Naive thymus-derived CD8-positive, alpha-beta T cell (primary cell): ENCODE data around the gene TENT4A. TPM values are rescaled to one million over a fixed set of nuclear protein-coding genes. Genes with fewer than 3 reads are reported as not detected.

Experiments
- ATAC-seq, 2 donors: fragments of 150-1000 bp; cut with Tn5 transposase in 1 of 2; sonication (Bioruptor Pico), chemical (Tn5 transposase) in 1 of 2; 1 replicate in 1 of 2; 2 replicates in 1 of 2; pipeline ENCODE4 v1.10.0; 2021; ENCODE audit warnings: mild to moderate bottlenecking in 2 of 2, moderate library complexity in 2 of 2
- POLR2A ChIA-PET: fragments of 350-600 bp; sonication (Branson Sonifier 250); formaldehyde crosslinking; loops from one replicate; lab custom pipeline; 2021; ENCODE audit warnings: antibody characterized with exemption; lab: Charles Lee
- DNase-seq, 10 donors: peaks; one replicate each; pipeline versions ENCODE4 v3.0.0 to v3.0.0-alpha.2; 2020 to 2022
- H3K27ac Mint-ChIP-seq, 10 donors: one replicate each; pipeline ENCODE4 v1.8.0; 2020 to 2022; ENCODE audit warnings: mild to moderate bottlenecking in 10 of 10, mixed read lengths in 10 of 10, moderate library complexity in 4 of 10, inconsistent platforms in 1 of 10
- H3K27me3 Mint-ChIP-seq, 5 donors: one replicate each; pipeline ENCODE4 v1.8.0; 2021 to 2022; ENCODE audit warnings: mixed read lengths in 5 of 5
- H3K36me3 Mint-ChIP-seq, 3 donors: one replicate each; pipeline ENCODE4 v1.8.0; 2020 to 2022; ENCODE audit warnings: mixed read lengths in 3 of 3, mild to moderate bottlenecking in 2 of 3, inconsistent platforms in 1 of 3
- H3K4me1 Mint-ChIP-seq, 4 donors: one replicate each; pipeline ENCODE4 v1.8.0; 2021 to 2022; ENCODE audit warnings: mixed read lengths in 4 of 4
- H3K4me3 Mint-ChIP-seq, 10 donors: one replicate each; pipeline ENCODE4 v1.8.0; 2020 to 2022; ENCODE audit warnings: mild to moderate bottlenecking in 10 of 10, mixed read lengths in 10 of 10, moderate library complexity in 6 of 10, inconsistent platforms in 1 of 10
- H3K9me3 Mint-ChIP-seq, 9 donors: one replicate each; pipeline ENCODE4 v1.8.0; 2020 to 2022; ENCODE audit warnings: mixed read lengths in 9 of 9, mild to moderate bottlenecking in 3 of 9, inconsistent platforms in 1 of 9, moderate library complexity in 1 of 9
- polyA plus RNA-seq, 3 donors: library from polyadenylated mRNA; unstranded; fragments of 300-500 nt; fragmentation: Illumina TruSeq; gene quantifications; one replicate each; pipeline ENCODE4 v1.2.3, GENCODE V29; 2021
- total RNA-seq, 8 experiments: library from RNA in 2 of 8; stranded (reverse) in 2 of 8; gene quantifications; one replicate each; pipeline ENCODE4 v1.2.3 and lab custom pipeline; 2021 to 2026

Gene TENT4A
- total and polyA plus RNA-seq, 5 experiments from 2014 or later, result 0.72 to 53.7 (median 1.2) TPM

DNA sequence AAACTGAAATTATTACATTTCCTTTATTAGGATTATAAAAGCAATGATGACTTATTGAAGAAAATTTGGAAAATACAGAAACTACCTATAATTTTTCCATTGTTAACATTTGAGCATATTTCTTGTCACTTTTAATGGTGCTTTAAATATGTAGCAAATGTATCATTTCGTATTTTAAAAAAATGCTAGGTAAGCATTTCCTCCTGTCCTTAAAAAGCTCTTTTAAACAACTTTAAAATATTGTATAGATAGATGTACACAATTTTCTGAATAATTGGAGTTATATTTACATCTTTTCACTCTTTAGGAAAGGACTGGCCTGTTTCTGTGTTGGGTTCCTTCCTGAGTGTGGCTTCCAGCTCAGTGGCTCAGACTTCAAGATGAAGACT, 15.6 kb downstream of the TENT4A start:
- peak overlapping the region in 8 of 10 donors; percentile 15 to 74 (median 62) for H3K4me3 Mint-ChIP-seq
- H3K27me3 Mint-ChIP-seq, result no peaks in the 10 kb centered on the region
- no peak for ATAC-seq
- peaks cover 57 to 94% (median 91%) of the 10 kb centered on the region in 4 donors for H3K4me1 Mint-ChIP-seq
- H3K27ac Mint-ChIP-seq, result peak overlapping the region in 7 of 10 donors; percentile 65 to 94 (median 80)
- peaks cover 0 to 42% (median 0%) of the 10 kb centered on the region in 3 donors for H3K36me3 Mint-ChIP-seq
- DNase-seq, result no peak
- POLR2A ChIA-PET, result interaction anchor here (1.4 kb wide), 1 partner anchor 13 kb away, joined by 5 read pairs; no protein-coding TSS in a partner anchor
- H3K9me3 Mint-ChIP-seq, result no peaks in the 10 kb centered on the region

DNA sequence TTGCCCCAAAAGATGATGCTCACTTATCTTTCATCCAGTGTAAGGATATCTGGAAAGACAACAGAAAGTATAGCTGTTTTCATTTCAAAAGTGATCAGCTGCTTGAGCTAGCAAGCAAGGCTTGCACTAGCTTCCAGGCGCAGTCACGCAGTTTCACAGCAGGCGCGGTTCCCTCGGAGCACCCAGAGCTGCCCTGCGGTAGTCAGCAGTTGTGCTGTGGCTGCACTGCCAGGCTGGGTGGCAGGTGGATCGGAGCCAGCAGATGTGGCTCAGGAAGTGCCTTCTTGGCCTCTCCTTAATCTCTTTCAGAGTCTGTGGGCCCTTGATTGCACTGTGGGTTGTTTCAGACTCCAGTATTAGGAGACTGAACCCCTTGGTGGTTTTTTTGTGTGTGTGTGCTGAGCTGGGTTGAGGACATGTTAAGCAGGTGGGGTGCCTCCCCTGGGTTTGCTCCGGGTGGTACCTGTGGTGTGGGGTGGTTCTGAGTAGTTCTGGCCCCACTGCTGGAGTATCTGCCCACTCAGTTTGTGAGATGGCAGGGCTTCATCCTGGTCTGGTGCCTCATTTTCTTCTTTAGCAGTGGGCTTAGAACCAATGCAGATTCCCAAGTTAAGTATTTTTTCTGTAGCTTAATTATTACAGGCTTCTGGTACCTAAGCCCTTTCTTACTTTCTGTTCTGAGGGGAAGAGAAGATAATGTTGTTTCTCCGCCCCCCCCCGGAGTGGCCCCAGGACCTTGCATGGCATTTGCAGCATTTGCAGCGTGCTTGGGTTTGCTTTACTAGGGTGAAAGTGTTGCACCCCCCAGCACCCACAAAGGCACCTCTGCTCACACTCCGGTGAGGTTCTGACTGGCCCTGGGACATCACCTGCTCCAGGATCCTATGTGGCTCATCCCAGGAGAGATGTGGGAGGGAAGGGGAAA, 16.4 kb downstream of the TENT4A start:
- Mint-ChIP-seq H3K4me3 (peak overlapping the region; percentile 15 to 83 (median 62)), H3K4me1 (peaks cover 54 to 92% (median 89%) of the 10 kb centered on the region in 4 donors), H3K27ac (peak overlapping the region; percentile 65 to 94 (median 80)), H3K27me3 (no peaks in the 10 kb centered on the region), H3K36me3 (peaks cover 0 to 35% (median 0%) of the 10 kb centered on the region in 3 donors), H3K9me3 (no peaks in the 10 kb centered on the region)
- POLR2A ChIA-PET, result interaction anchor here (0.8 to 1.4 kb wide), 3 partner anchors 14 to 97 kb away, joined by 3 to 5 read pairs (median 4); partner anchors contain the start of genes NSUN2 and SRD5A1
- peak in 9 of 10 donors; percentile 9 to 61 (median 36) for DNase-seq
- ATAC-seq, result peak; percentile 88 to 95

DNA sequence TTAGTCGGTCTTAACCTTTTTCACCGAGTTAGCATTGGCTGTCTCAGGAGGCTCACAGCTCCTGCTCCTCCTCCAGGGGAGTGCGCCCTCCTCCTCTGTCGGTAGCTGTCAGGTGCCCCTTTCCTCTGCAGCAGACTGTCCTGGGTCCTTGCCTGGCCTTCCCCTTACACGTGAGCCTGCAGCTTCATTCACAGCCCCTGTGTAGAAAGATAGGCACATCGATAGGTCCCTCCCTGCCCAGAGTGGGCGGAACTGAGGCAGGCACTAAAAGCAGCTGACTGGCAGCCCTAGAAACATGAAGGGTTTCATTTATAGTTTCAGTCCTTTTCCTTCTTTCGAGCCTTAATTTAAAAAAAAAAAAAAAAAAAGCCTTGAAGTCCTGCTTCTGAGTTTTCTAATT, 17.2 kb downstream of the TENT4A start:
- peak overlapping the region in 1 of 10 donors; percentile 66 for H3K4me3 Mint-ChIP-seq
- no peaks in the 10 kb centered on the region for H3K9me3 Mint-ChIP-seq
- no peaks in the 10 kb centered on the region for H3K27me3 Mint-ChIP-seq
- POLR2A ChIA-PET, result interaction anchor here (1.2 kb wide), 1 partner anchor 97 kb away, joined by 3 read pairs; the partner anchor contains the start of genes NSUN2 and SRD5A1
- no peak for DNase-seq
- ATAC-seq, result no peak
- H3K4me1 Mint-ChIP-seq, result peaks cover 57 to 92% (median 91%) of the 10 kb centered on the region in 4 donors
- peaks cover 0 to 29% (median 0%) of the 10 kb centered on the region in 3 donors for H3K36me3 Mint-ChIP-seq
- H3K27ac Mint-ChIP-seq, result peak overlapping the region in 4 of 10 donors; percentile 31 to 81 (median 66)

DNA sequence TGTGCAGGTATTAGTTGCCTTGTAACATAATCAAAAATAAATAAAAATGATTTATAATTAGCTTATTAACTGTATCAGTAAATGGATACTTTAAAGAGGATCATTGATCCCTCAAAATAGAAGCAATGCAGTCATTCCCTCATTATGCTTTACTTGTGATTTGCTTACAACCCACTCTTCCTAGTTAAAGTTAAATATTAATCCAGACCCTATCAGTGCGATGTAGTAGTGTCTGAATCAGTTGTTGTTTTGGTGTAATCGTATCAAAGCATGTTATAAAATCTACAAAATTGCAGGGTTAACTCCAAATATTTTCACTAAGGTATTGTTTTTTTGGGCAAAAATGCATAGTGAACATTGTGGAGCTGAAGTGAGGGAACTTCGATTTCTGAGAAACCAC, 17.6 kb downstream of the TENT4A start:
- Mint-ChIP-seq H3K36me3 (peaks cover 0 to 32% (median 0%) of the 10 kb centered on the region in 3 donors), H3K27me3 (no peaks in the 10 kb centered on the region), H3K9me3 (no peaks in the 10 kb centered on the region), H3K4me3 (peak overlapping the region in 1 of 10 donors; percentile 66), H3K27ac (peak overlapping the region in 1 of 10 donors; percentile 23), H3K4me1 (peaks cover 57 to 90% (median 89%) of the 10 kb centered on the region in 4 donors)
- ATAC-seq, result no peak
- POLR2A ChIA-PET, result no interaction called here
- DNase-seq, result no peak

DNA sequence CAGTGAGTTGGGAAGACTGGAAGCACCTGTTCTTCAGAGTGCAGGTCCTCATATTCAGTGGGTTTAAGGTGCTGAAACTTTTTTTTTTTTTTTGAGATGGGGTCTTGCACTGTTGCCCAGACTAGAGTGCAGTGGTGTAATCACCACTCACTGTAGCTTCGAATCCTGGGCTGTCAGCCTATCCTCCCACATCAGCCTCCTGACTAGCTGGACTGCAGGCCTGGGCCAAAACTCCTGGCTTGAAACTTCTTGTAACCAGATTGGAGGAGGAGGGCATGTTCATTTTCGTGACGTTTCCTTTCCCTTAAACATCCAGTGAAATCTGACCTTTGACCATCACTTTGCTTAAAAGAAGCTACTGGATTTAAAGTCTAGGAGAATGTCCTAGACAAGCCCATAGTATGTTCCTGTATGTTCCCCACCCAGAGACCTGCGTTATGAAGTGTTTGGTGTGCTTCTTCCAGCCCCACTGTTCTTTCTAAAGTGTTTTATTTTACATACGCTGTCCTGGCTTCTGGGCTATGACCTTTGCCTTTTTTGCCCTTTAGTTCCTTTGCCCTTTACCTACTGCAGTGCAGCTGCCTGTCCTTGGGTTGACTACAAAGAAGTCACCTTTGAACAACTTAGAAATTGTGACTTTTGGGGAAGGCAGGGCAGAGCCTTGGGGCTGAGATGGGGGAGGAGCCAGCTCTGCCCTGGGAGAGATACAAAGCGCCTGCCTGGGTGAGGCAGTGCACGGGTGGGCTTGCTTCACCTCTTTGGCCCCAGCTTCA, 18.4 kb downstream of the TENT4A start:
- DNase-seq (no peak), ATAC-seq (no peak)
- no peaks in the 10 kb centered on the region for H3K27me3 Mint-ChIP-seq
- peaks cover 0 to 28% (median 0%) of the 10 kb centered on the region in 3 donors for H3K36me3 Mint-ChIP-seq
- H3K4me3 Mint-ChIP-seq, result peak overlapping the region in 2 of 10 donors; percentile 14 to 56
- peak overlapping the region in 9 of 10 donors; percentile 8 to 89 (median 39) for H3K27ac Mint-ChIP-seq
- no peaks in the 10 kb centered on the region for H3K9me3 Mint-ChIP-seq
- POLR2A ChIA-PET, result no interaction called here
- peaks cover 52 to 86% (median 83%) of the 10 kb centered on the region in 4 donors for H3K4me1 Mint-ChIP-seq

DNA sequence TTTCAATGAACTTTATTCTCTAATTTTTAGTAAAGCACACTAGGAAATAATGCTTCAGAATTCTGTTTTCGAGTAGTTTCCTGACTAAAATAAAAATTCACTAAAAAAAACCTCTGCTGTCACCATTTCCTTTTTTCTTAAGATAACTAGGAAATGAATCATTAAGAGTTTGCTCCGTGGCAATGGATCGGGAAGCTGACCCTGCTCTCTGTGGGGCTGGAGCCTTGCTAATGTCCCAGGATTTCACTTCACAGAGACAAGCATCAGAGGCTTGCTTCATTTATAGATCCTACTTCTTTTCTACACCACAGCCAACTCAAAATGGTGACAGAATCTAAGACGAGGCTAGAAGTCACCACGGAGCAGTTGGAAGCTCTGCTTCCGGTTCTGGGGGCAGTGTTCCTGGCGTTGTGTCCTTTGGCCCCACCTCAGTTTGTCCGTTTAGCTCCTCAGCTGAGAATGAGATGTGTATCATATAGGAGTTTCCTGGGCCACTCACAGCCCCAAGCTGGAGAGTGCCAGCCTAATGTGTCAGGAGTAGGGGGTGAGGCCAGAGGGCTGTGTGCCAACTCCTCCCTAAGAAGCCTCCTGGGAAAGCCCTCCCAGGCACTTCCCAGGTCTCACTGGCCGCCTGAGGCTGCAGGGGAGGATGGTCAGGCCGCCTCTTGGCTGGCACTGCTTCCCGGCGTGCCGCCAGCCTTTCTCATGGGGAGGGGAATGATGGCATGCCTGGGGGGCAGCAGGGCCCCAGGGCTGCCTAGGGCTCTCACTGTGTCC, 19.6 kb downstream of the TENT4A start:
- no peaks in the 10 kb centered on the region for H3K9me3 Mint-ChIP-seq
- H3K4me1 Mint-ChIP-seq, result peaks cover 44 to 85% (median 78%) of the 10 kb centered on the region in 4 donors
- H3K36me3 Mint-ChIP-seq, result peaks cover 0 to 39% (median 5%) of the 10 kb centered on the region in 3 donors
- H3K27me3 Mint-ChIP-seq, result no peaks in the 10 kb centered on the region
- DNase-seq, result no peak
- H3K4me3 Mint-ChIP-seq, result no peak overlapping the region
- POLR2A ChIA-PET, result no interaction called here
- H3K27ac Mint-ChIP-seq, result peak overlapping the region in 8 of 10 donors; percentile 18 to 82 (median 40)
- no peak for ATAC-seq

DNA sequence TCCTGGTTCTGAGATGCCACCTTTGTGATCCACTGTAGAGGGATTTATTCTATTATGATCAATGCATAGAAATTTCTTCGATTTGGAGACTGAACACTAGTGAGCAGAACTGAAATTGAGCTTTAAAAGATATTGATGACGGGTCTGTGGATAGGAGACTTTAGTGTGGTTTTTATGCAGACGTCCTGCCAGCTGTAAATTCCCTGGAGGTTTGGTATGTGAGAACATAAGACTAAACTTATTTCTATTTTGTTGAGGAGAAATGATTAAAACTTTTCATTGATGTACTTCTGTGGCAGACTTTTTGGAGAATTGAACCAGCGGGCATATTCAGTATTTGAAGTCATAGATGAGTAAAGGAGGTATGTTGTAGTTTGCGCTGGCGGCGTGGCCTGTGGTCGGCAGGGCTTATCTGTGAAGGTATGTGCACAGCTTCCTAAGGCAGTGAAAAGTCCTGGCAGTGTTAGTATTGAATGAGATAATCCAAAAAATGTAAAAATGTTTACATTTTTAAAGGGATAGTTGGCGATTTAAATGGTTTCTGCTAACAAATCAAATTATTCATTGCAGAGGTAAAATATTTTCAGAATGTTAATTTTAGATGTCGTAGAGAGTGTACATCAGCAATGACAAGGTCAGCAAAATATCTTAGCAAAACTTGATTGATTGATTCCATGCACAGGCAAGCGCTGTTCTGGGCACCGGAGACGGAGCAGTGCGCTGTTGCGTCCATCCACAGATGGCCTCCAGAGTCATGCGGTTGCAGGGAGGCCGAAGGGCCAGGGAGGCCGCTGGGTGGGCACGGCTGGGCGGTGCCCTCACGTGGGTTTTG, 20.4 kb downstream of the TENT4A start:
- H3K9me3 Mint-ChIP-seq, result no peaks in the 10 kb centered on the region
- H3K4me1 Mint-ChIP-seq, result peaks cover 37 to 77% (median 71%) of the 10 kb centered on the region in 4 donors
- no peaks in the 10 kb centered on the region for H3K27me3 Mint-ChIP-seq
- DNase-seq, result no peak
- ATAC-seq, result no peak
- peak overlapping the region in 9 of 10 donors; percentile 0 to 82 (median 41) for H3K27ac Mint-ChIP-seq
- no peak overlapping the region for H3K4me3 Mint-ChIP-seq
- H3K36me3 Mint-ChIP-seq, result peaks cover 0 to 46% (median 5%) of the 10 kb centered on the region in 3 donors
- POLR2A ChIA-PET, result no interaction called here

DNA sequence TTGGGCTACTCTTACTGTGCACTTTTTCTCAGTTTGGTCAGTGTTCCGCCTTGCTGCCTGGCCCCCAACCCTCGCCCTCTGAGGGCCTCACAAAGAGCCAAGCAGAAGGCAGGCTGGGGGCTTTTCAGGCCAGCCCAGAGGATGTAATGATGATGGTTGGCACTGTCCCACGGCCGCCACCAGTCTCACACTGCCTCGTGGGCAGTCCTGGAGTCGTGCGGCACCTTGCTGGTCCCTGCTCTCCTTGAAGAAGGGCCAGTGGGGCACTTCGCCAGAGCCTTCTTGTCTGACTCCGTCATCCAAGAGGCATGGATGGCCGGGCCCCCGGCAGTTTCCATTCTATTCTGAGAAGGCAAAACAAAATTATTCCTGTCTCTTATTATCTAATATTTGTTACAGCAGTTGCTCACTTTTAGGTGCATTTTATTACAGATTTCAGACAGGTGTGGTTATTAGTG, 21.0 kb downstream of the TENT4A start:
- Mint-ChIP-seq H3K4me1 (peaks cover 34 to 70% (median 66%) of the 10 kb centered on the region in 4 donors), H3K36me3 (peaks cover 0 to 51% (median 5%) of the 10 kb centered on the region in 3 donors), H3K4me3 (no peak overlapping the region), H3K27me3 (no peaks in the 10 kb centered on the region), H3K27ac (peak overlapping the region in 5 of 10 donors; percentile 52 to 86 (median 76)), H3K9me3 (no peaks in the 10 kb centered on the region)
- ATAC-seq, result no peak
- POLR2A ChIA-PET, result no interaction called here
- no peak for DNase-seq

DNA sequence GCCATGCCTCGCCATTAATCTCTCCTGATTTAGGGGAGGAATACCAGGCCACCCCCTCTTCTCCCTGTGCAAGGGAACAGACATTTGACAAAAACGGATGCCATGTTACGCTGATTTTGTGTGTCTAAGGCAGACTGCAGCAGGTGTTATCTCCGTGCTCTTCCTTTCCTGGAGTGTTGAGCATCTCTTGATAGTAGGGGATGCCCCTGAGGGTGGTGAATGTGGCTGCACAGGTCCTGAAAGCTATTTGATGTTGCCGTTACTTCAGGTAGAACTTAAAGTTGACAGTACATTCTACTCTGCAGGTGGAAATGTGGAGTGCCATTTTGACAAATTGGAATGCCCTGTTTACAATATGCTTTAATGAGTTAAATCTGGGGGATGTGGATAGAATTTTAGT, 21.5 kb downstream of the TENT4A start:
- POLR2A ChIA-PET, result no interaction called here
- Mint-ChIP-seq H3K27ac (peak overlapping the region in 9 of 10 donors; percentile 31 to 86 (median 71)), H3K9me3 (no peaks in the 10 kb centered on the region), H3K4me3 (peak overlapping the region in 2 of 10 donors; percentile 15 to 20), H3K4me1 (peaks cover 29 to 65% (median 61%) of the 10 kb centered on the region in 4 donors), H3K36me3 (peaks cover 0 to 56% (median 5%) of the 10 kb centered on the region in 3 donors), H3K27me3 (no peaks in the 10 kb centered on the region)
- DNase-seq (peak in 1 of 10 donors; percentile 24), ATAC-seq (peak; percentile 72 to 87)

DNA sequence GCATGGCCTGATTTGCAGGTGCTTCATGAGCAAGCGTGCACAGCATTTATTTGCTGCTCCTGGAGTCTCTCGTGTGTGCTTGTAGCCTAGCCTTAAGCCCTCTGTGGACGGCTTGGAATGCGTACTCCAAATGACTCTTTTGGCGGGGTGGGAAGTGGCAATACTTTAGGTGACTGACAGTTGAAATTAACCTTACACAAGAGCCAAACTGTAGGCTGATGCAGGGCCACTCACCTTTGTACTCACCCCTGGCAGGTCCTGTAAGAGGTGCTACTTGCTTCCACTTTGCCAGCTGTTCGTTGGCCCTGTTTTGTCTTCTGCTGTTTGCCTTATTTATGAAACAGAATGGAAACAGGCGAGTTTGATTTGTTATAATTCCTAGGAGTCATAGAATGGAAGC, 22.9 kb downstream of the TENT4A start:
- Mint-ChIP-seq H3K4me1 (peaks cover 24 to 54% (median 50%) of the 10 kb centered on the region in 4 donors), H3K9me3 (no peaks in the 10 kb centered on the region), H3K4me3 (no peak overlapping the region), H3K27ac (peak overlapping the region in 4 of 10 donors; percentile 15 to 71 (median 31)), H3K27me3 (no peaks in the 10 kb centered on the region), H3K36me3 (peaks cover 3 to 63% (median 5%) of the 10 kb centered on the region in 3 donors)
- ATAC-seq (no peak), DNase-seq (no peak)
- POLR2A ChIA-PET, result no interaction called here
